Cortex of kidney (tissue), 1 donor: ENCODE data around the gene MRPL34.

Experiments
- DNase-seq: peaks from one replicate; lab custom pipeline; 2025; lab: John Stamatoyannopoulos, UW

The MRPL34 gene

GRCh38 chr19:17328517-17329365 lies 23.1 kb downstream of the MRPL34 start:
- no peak for DNase-seq

- no peak for DNase-seq
Measured at GRCh38 chr19:17329366-17330261, 23.9 kb downstream of the MRPL34 start.

GRCh38 chr19:17330262-17331044 lies 24.8 kb downstream of the MRPL34 start:
- no peak for DNase-seq

- no peak for DNase-seq
Measured at GRCh38 chr19:17331045-17331558, 25.4 kb downstream of the MRPL34 start.

- no peak for DNase-seq
Measured at GRCh38 chr19:17332360-17332676, 26.6 kb downstream of the MRPL34 start.

GRCh38 chr19:17332677-17333581 lies 27.3 kb downstream of the MRPL34 start:
- DNase-seq: no peak

- no peak for DNase-seq
Measured at GRCh38 chr19:17333611-17334413, 28.1 kb downstream of the MRPL34 start.

- no peak for DNase-seq
Measured at GRCh38 chr19:17334414-17335409, 29.0 kb downstream of the MRPL34 start, which contains the start of gene ANO8. ANO8 (minus strand) TSS chr19:17334855; CDS start chr19:17334670, 185 bp downstream.

GRCh38 chr19:17335575-17335974 lies 29.9 kb downstream of the MRPL34 start:
- DNase-seq: no peak

- no peak for DNase-seq
Measured at GRCh38 chr19:17336872-17337674, 31.4 kb downstream of the MRPL34 start, which contains the start of gene GTPBP3. GTPBP3 (plus strand) TSS chr19:17337553; CDS start chr19:17337612, 59 bp downstream.

GRCh38 chr19:17337675-17338432 lies 32.2 kb downstream of the MRPL34 start:
- no peak for DNase-seq

GRCh38 chr19:17338433-17339078 lies 32.9 kb downstream of the MRPL34 start:
- DNase-seq: no peak

- no peak for DNase-seq
Measured at GRCh38 chr19:17339088-17339741, 33.5 kb downstream of the MRPL34 start.

- no peak for DNase-seq
Measured at GRCh38 chr19:17340302-17340870, 34.7 kb downstream of the MRPL34 start.

GRCh38 chr19:17340871-17341357 lies 35.2 kb downstream of the MRPL34 start:
- DNase-seq: no peak
